Spleen (tissue), 11 donors: ENCODE measurements around the gene FSIP1. TPM values are rescaled to one million over a fixed set of nuclear protein-coding genes. Genes with fewer than 3 reads are reported as not detected.
A peak's percentile ranks its signal among the peaks of the same experiment; 100 is the strongest.

ENCODE experiments used
- DNase-seq: peaks from one replicate; pipeline ENCODE4 v3.0.0-alpha.2; 2020
- H3K27ac ChIP-seq, 8 donors: fragments of 200-600 bp; sonication (generic) in 7 of 8; 1 replicate in 4 of 8; 2 replicates in 4 of 8; pipeline versions ENCODE4 v1.5.0 to v1.8.0; 2016 to 2021; ENCODE audit warnings: inconsistent platforms in 4 of 8, mild to moderate bottlenecking in 4 of 8, moderate library complexity in 1 of 8
- H3K27me3 ChIP-seq, 7 donors: fragments of 200-600 bp; sonication (generic) in 6 of 7; replicated peaks in 1 of 7; 1 replicate in 4 of 7; 2 replicates in 3 of 7; pipeline versions ENCODE4 v1.5.0 to v1.8.0; 2016 to 2021; ENCODE audit warnings: inconsistent platforms in 3 of 7, mild to moderate bottlenecking in 1 of 7
- H3K36me3 ChIP-seq, 6 donors: fragments of 200-600 bp; sonication (generic) in 5 of 6; 1 replicate in 4 of 6; 2 replicates in 2 of 6; pipeline versions ENCODE4 v1.5.0 to v1.8.0; 2016 to 2021; ENCODE audit warnings: inconsistent platforms in 2 of 6
- H3K4me1 ChIP-seq, 6 donors: fragments of 200-600 bp; sonication (generic) in 5 of 6; 1 replicate in 3 of 6; 2 replicates in 3 of 6; pipeline versions ENCODE4 v1.5.0 to v1.8.0; 2016 to 2021; ENCODE audit warnings: inconsistent platforms in 3 of 6
- H3K4me3 ChIP-seq, 8 donors: fragments of 200-600 bp; sonication (generic) in 7 of 8; 1 replicate in 4 of 8; 2 replicates in 4 of 8; pipeline versions ENCODE4 v1.5.0 to v1.8.0; 2016 to 2021; ENCODE audit warnings: inconsistent platforms in 4 of 8, mild to moderate bottlenecking in 4 of 8, moderate library complexity in 2 of 8
- H3K9me3 ChIP-seq, 8 donors: fragments of 200-600 bp; sonication (generic) in 7 of 8; 1 replicate in 4 of 8; 2 replicates in 4 of 8; pipeline versions ENCODE4 v1.5.0 to v1.8.0; 2016 to 2021; ENCODE audit warnings: inconsistent platforms in 4 of 8
- POLR2A ChIP-seq, 3 donors: fragments of 450-650 bp; IDR thresholded peaks; one replicate each; pipeline ENCODE4 v1.5.1; 2017; ENCODE audit warnings: antibody characterized with exemption in 3 of 3, mild to moderate bottlenecking in 1 of 3
- POLR2AphosphoS5 ChIP-seq, 3 donors: sonication (generic); formaldehyde crosslinking; IDR thresholded peaks; one replicate each; pipeline ENCODE4 v1.5.1; 2017; ENCODE audit warnings: antibody characterized with exemption in 3 of 3
- WGBS, 5 donors: extraction: QIAGEN DNeasy Blood & Tissue Kit in 3 of 5; methylation state at CpG; one replicate each; pipeline versions ENCODE4 v1.1.5 to v1.1.7; 2013 to 2018; 5-methylcytosine and 5-hydroxymethylcytosine counted together
- intact Hi-C: fragments of 100-400 bp; cut with DNase I; formaldehyde crosslinking; loops from one replicate; pipeline ENCODE4 v1.15.0; 2023; ENCODE audit warnings: low total_unique reads
- polyA plus RNA-seq, 3 donors: library from polyadenylated mRNA; stranded (reverse); fragments of 200-250 nt; gene quantifications; one replicate each; pipeline ENCODE4 v1.2.1, GENCODE V29; 2013
- total RNA-seq, 7 donors: library from RNA; depleted of rRNA in 3 of 7; stranded (reverse); fragments of >200 nt in 3 of 7; fragmentation: NEBNext Ultra II Directional in 4 of 7; extraction: Animal tissue kit (Norgen Biotek cat#: 25700) in 4 of 7; gene quantifications; one replicate each; pipeline versions ENCODE4 v1.1.0 to v1.2.1, GENCODE V29; 2016 to 2021
- TF ChIP-seq, protein P1 (sequence below), 11 experiments: fragments of 200-600 bp in 7 of 11; fragments of 450-650 bp in 4 of 11; sonication (generic) in 4 of 11; IDR thresholded peaks in 8 of 11; conservative IDR thresholded peaks in 3 of 11; 1 replicate in 7 of 11; 2 replicates in 4 of 11; pipeline versions ENCODE4 v1.4.0 to v1.8.0; 2016 to 2021; ENCODE audit warnings: antibody characterized with exemption in 11 of 11, inconsistent platforms in 4 of 11, mild to moderate bottlenecking in 1 of 11
- donor health status: healthy with polysubstance abuse.
- donor health status: DM: no; HTN: no; CAD: no; lungs with moderate emphysema.
- donor health status: DM: no; HTN: no; CAD: no.
- donor health status: Bipolar disorder and iron deficiency.
- donor health status: healthy.
- donor health status: DM: no; HTN: no; CAD: no.
- donor health status: DM: yes; HTN: yes; CAD: no.

FSIP1 gene
- total and polyA plus RNA-seq, 10 donors = 0.09 to 2.3 (median 0.45) TPM

DNA sequence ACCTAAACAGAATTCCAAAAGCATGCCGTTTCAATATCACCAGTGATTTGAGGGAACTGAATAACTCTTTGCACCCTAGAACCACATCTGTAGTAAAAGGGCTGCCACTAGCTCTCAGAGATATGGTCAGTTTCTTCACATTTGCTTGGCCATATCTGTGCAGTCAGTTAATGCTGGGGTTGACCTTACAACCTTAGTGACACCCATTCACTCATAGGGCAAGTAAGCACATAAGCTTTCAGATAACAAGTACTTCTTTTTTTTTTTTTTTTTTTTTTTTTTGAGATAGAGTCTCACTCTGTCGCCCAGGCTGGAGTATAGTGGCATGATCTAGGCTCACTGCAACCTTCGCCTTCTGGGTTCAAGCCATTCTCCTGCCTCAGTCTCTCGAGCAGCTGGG, 20.4 kb upstream of the FSIP1 start:
- no peak for DNase-seq
- no peaks in the 10 kb centered on the region for H3K36me3 ChIP-seq
- TF ChIP-seq, protein P1, sequence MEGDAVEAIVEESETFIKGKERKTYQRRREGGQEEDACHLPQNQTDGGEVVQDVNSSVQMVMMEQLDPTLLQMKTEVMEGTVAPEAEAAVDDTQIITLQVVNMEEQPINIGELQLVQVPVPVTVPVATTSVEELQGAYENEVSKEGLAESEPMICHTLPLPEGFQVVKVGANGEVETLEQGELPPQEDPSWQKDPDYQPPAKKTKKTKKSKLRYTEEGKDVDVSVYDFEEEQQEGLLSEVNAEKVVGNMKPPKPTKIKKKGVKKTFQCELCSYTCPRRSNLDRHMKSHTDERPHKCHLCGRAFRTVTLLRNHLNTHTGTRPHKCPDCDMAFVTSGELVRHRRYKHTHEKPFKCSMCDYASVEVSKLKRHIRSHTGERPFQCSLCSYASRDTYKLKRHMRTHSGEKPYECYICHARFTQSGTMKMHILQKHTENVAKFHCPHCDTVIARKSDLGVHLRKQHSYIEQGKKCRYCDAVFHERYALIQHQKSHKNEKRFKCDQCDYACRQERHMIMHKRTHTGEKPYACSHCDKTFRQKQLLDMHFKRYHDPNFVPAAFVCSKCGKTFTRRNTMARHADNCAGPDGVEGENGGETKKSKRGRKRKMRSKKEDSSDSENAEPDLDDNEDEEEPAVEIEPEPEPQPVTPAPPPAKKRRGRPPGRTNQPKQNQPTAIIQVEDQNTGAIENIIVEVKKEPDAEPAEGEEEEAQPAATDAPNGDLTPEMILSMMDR (IDR thresholded peaks at IDR 0.05 in 8 of 11, conservative IDR thresholded peaks at IDR 0.05 in 3 of 11) = no peak
- TF ChIP-seq POLR2A (IDR thresholded peaks at IDR 0.05) = no peak
- no peak for TF ChIP-seq POLR2AphosphoS5 (IDR thresholded peaks at IDR 0.05)
- no peak overlapping the region for H3K4me3 ChIP-seq
- H3K27me3 ChIP-seq = no peaks in the 10 kb centered on the region
- 81 to 96% (median 89%) methylated on average over 4 of the region's 4 CpGs for WGBS, 5 donors
- no peak overlapping the region for H3K27ac ChIP-seq
- intact Hi-C loops = no loop called here
- H3K9me3 ChIP-seq = no peaks in the 10 kb centered on the region
- peaks cover 0 to 4% (median 0%) of the 10 kb centered on the region in 6 donors for H3K4me1 ChIP-seq

DNA sequence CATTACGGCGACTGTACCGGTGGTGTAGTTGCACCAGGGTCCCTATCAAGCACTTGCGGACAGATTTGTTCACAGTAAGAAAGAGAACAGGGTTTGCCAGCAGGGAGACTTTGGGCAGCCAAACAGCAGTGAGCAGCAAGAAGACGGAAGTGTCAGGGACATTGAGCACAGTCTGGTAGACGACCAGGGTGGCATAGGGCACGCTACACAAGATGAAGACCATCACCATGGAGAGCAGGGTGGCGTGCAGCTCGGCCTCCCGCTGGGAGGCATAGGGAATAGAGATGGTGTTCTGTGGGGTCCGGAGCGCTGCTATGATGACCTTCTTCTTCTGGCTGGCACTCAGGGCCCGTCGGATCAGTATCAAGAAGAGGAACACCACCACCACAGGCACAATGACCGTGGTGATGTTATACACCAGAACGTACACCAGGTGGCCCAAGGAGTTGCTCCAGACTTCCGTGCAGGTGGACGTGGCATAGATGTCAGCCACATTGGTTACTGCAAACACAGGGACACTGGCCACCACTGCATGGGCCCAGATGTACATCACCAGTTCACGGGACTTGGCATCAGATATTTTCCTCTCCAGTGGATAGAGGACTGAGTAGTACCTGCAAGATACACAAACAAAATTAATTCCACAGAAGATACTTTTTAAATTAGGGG, 19.1 kb upstream of the FSIP1 start:
- no peak overlapping the region for H3K27ac ChIP-seq
- TF ChIP-seq, protein P1 (IDR thresholded peaks at IDR 0.05 in 8 of 11, conservative IDR thresholded peaks at IDR 0.05 in 3 of 11) = peak in 4 of 11 experiments; percentile 15 to 22 (median 17)
- TF ChIP-seq POLR2A (IDR thresholded peaks at IDR 0.05) = no peak
- TF ChIP-seq POLR2AphosphoS5 (IDR thresholded peaks at IDR 0.05) = no peak
- WGBS, 5 donors = 80 to 98% (median 84%) methylated on average over 13 to 19 of the region's 19 CpGs
- no peak overlapping the region for H3K4me3 ChIP-seq
- no peaks in the 10 kb centered on the region for H3K9me3 ChIP-seq
- no peaks in the 10 kb centered on the region for H3K27me3 ChIP-seq
- no peak for DNase-seq
- H3K4me1 ChIP-seq = peaks cover 0 to 4% (median 0%) of the 10 kb centered on the region in 6 donors
- intact Hi-C loops = no loop called here
- no peaks in the 10 kb centered on the region for H3K36me3 ChIP-seq

DNA sequence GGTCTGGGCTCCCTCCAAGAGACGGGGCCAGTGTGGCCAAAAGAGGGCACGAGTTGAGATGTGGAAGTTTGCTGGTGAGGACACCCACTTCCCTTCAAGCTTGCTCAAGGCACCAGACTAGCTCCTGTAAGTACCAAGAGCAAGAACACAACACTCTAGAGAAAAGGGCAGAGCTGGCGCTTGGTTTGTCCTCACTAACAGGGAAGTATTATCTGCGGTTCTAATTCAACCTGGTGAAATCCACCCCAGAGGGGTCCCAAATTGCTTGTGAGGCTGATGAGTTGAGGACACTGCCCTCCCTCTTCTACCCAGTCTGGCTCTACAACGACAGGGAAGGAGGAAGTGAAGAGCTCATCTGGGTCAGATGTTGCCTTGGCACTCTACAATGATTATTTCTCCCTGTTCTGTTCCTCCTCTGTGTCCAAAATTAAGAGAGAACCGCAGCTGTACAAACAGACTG, 16.9 kb upstream of the FSIP1 start:
- Histone ChIP-seq H3K4me3 (no peak overlapping the region), H3K36me3 (no peaks in the 10 kb centered on the region), H3K27ac (peak overlapping the region in 1 of 8 donors; percentile 3), H3K4me1 (peaks cover 0 to 4% (median 0%) of the 10 kb centered on the region in 6 donors), H3K9me3 (no peaks in the 10 kb centered on the region), H3K27me3 (peaks cover 0 to 16% (median 0%) of the 10 kb centered on the region in 7 donors)
- TF ChIP-seq POLR2A (IDR thresholded peaks at IDR 0.05) = no peak
- intact Hi-C loops = no loop called here
- WGBS, 5 donors = 52 to 65% (median 59%) methylated on average over 6 of the region's 6 CpGs
- DNase-seq = peak; percentile 71

DNA sequence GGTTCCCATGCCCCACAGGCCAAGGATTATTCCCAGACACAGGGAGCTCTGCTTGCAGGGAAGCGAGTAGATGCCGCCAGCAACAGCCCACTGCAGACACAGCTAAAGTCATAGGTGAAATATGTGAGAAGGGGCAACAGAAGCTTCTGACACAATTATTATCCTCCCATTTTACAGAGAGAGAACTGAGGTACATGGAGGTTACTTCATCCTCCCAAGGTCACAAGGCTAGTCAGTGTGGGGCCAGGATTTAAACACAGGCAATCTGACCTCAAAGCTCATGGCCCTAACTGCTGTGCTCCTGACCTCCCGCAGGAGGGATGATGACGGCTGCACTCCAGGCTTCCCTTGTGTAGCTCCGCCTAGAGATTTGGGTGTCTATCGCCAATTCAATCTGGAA, 15.7 kb upstream of the FSIP1 start:
- intact Hi-C loops = no loop called here
- Histone ChIP-seq H3K27me3 (peaks cover 0 to 19% (median 0%) of the 10 kb centered on the region in 7 donors), H3K36me3 (no peaks in the 10 kb centered on the region), H3K4me1 (peaks cover 0 to 4% (median 0%) of the 10 kb centered on the region in 6 donors), H3K9me3 (no peaks in the 10 kb centered on the region), H3K4me3 (no peak overlapping the region), H3K27ac (no peak overlapping the region)
- WGBS, 5 donors = 76 to 93% (median 88%) methylated on average over 6 of the region's 6 CpGs
- DNase-seq = no peak
- TF ChIP-seq POLR2AphosphoS5 (IDR thresholded peaks at IDR 0.05) (no peak), POLR2A (IDR thresholded peaks at IDR 0.05) (no peak)
- TF ChIP-seq, protein P1 (IDR thresholded peaks at IDR 0.05 in 8 of 11, conservative IDR thresholded peaks at IDR 0.05 in 3 of 11) = no peak
